Stimulated activated CD4-positive, alpha-beta T cell treated with anti-CD3 and anti-CD28 coated beads, Interleukin-2, amount 100 ng/mL, for 48 hours (primary cell): Measurements from ENCODE around the gene MBNL2.

ENCODE experiments used
- DNase-seq, 2 donors: peaks; one replicate each; pipeline ENCODE4 v3.0.0-alpha.2; 2020

The MBNL2 gene

DNA sequence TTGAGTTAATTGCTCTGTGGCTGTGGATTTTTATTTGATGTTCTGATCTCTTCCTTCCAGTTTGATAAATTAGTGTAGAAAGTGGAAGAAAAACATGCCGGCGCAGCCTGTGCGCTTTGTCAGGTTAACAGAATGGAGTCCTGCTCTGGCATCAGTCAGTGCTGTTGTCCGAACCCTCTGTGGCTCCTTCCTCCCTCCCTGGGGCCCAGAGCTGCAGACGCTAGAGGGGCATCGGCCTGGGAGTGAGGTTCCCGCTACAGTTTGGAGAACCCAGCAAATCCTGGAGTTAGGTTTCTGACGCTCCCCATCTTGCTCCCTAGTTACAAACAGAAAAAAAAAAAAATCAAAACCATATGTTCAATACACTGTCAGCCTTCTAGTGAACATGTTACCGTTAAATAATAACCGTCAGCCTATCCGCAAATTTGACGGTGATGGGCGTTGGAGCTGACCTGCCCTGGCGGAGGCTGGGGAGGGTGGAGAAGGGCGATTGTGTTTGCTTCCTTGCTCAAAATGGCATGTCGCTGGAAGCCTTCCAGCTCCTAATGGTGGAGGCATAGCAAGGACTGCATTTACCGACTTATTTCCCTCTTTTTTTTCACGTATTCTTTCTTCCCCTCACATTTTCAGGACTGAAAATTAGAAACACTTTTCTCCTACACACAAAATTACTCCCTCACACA, 13.6 kb downstream of the MBNL2 start:
- no peak for DNase-seq

DNA sequence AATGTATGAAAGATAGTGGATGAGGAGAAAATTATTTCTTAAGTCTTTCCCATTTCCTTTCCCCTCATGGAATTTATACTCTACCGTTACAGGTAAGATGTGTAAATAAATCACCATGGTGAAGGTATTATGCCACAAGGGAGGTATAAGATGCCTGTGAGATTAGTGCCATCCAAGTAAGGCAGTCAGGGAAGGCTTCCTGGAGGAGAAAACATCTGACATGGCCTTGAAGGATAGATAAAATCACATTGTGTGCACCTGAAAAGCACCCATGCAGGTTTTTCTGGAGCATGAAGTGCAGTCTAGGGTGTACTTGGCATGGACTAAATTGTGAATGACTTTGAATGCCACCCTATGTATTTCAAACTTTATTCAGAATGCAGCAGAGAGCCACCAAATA, 15.3 kb downstream of the MBNL2 start:
- no peak for DNase-seq

DNA sequence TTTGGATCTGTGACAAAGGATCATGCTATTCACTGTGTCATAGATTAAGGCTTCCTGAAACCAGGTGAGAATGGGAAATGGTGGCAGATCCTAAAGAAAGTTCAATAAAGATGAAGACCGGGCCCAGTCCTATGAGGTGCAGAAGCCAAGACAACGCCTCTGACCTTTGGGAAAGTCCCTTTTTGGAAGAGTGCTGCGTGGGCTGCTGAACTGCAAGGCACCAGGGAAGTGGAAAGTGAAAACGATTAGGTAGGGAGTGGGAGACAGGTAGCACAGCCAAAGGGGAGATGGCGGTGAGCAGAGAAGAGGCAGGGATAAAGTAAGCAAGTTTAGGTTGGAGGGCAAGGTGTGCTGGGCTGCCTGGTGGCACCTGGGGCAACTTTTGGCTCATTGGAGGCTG, 16.3 kb downstream of the MBNL2 start:
- no peak for DNase-seq

DNA sequence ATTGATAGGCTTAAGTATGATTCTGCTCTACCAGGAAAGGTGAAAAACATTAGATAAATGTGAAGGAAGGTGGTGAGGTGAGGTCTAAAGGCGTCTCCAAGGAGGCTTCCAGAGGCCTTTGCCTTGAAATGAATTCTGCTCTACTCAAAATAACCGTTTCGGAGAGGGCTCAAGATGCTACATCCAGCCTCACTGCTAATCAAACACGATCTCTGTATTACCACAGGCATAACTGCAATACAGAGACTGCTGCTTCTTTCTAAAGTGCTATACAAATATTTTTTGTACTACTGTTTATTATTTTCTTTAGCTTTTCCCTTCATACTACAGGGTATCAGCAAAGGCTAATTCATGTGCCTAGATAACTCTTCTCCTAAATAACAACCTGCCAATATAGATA, 16.8 kb downstream of the MBNL2 start:
- DNase-seq, result no peak

DNA sequence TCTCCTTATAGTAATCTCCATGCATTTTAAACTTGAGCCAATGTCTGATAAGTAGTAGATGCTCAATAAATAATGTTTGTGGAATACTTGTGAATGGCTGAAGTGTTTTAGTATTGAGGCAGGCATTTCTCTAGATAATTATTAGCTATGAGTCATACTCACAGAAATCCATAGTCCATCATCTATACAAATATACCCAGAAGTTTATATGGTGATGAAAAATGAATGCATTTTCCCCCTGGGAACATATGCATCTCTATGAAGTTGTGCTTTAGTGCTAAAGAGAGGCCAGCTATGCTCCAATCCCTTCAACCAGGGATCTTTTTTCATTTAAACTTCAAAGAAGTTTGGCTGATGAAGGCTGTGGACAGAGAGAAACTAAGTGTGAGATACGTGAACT, 17.2 kb downstream of the MBNL2 start:
- DNase-seq, result no peak

DNA sequence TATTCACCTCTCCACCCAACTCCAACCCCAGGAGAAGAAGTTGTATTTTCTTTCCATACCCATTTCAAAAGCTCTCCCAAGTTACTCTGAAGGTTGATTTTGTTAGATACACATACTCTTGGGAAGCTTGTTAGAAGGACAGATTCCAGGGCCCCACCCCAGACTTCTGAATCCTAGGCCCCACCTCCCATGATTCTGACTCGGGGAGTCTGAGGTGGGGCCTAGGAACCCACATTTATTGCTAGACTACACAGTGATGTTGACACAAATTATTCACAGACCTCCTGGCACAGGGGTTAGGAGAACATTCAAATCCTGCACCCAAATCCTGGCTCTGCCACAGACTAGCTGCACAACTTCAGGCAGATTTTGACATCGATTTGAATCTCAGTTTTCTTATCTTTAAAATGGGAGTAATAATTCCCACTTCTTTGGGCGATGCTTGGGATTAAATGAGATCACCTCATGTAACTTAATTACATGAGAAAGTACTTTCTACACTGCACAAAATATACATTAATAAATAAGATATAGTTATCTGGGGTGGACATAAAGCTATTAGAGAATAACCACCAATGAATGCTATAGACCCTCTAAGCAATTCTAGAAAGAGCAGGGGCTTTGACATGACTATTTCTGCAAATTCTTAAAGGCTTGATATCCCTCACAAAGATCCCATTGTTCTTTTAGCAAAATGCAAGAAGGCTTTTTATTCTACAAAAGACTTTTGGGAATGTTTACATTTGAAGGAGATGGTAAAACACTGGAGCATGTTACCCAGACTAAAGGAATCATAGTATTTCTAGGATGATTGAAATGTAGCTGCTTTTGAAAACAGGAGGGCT, 18.0 kb downstream of the MBNL2 start:
- DNase-seq, result no peak

DNA sequence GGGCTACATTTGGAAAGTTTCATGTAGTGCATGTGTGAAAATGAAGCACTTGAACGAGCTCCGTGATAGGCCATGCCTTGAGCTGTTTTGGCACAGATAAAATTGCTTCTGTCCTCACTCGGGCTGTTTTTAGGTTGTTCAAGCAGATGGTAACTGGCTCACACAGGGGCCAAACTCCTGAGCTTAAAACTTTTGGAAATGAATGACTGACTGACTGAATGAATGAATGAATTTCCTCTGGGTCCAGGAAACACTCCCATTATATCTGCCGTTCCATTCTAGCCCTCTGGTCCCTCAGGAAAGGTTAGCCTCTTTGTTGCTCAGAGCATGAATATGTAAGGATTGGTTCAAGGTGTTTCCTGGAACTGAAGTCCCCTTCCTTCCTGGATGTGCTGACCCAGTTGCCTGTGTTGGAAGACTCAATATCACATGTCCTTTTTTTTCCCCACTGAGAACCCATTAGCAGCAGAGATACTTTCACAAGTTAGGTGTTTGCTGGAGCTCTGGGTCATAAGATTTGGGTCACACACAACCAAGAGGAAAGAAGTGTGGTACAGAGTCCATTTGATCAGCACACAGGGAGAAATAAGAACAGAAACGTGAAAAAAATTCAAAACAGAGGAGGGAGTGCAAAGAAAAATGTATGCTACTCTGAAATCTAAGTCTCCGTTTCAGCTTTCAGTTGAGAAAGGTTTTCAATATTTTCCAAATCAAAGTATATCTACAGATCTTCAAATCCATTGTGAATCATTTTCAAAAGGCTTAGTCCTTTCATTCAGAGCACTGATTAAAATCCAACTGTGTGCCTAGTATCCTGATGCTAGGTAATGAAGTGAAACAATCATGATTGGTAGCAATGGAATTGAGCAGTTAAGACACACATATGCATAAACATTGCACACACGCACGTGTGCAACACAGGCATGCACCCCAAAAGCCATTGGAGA, 18.9 kb downstream of the MBNL2 start:
- DNase-seq, result no peak

DNA sequence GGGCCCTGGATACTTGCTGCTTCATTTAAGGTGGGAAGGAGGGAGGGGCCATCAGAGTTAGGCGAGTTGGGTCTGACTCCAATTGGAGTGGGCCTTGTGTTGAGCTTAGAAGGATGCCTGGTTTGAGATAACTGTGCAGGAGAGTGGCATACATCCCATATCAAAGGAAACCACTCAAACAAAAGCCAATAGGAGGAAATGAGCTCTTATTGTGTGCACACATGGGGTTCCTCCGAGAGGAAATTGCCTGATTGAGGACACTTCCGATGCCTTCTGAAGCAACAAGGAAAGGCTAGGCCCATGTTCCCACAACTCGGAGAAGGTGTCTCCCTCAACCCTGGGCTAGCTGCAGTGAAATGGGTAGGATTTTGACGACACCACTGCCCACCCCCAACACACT, 19.6 kb downstream of the MBNL2 start:
- no peak for DNase-seq

DNA sequence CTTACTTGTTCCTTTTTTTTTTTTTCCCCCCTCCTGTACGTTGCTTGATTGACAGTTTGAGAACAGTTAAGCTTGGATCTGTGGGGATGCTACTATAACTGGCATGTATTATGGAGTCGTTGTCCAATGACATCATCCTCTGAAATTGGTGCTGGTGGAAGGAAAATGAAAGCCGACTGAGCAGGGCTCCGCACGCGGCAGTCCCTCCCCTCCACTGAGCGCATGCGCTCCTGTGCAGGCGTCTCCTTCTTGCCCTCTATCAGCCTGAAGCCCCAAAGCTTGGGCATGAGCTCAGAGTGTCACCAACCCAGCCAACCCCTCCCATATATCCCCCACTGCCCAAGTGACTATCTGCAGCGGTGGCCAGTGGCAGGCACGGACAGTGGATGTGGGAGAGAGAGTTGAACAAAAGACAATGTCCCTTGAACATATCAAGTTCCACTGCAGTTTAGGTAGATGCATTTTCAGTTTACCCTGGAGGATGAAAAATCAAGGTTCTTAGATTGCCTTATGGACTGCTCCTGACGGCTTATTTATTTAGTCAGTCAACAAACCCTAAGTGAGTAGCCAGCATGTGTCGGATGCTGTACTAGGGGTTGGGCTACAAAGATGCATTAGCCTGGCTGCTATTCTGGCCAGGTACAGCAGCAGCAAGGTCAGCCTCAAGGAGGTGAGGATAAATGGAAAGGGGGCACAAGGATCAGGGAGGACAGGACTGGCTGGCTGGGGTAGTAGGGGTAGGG, 20.8 kb downstream of the MBNL2 start:
- no peak for DNase-seq

DNA sequence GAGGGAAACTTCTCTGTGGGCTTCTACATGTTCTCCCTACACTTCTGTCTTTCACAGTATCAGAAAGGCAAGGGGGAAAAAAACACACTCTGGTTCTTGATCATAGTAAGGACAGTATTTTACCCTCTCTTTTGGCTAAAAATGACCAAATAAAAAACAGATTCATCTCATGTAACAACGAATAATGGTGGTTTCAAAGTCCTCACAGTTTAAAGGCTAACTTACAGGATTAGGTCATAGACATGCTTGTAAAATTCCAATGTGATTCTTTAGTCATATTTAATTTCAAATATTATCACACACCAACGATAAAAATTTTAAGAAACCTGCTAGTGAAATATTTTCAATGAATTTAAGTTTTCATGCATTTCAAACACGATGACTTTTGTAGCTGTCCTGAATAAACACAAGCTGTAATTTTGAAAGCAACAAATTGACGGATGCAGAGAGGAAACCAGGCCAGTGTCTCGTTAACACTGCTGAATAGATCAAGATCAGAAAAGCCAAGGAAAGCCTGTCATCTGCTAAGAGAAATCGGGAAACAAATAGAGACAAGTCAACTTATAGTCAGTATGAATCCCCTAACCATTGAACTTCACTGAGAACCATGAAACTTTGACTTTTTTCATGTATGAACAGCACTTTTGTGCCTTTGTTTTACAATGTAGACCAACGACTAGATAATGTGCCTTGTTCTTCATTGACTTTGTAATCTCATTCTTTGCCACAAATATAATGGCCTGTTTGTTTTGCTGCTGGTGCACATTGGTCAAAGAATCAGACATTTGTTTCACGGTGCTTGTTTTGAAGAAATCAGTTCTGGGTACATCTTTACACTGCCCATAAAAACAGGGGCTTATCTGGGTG, 22.0 kb downstream of the MBNL2 start:
- no peak for DNase-seq

DNA sequence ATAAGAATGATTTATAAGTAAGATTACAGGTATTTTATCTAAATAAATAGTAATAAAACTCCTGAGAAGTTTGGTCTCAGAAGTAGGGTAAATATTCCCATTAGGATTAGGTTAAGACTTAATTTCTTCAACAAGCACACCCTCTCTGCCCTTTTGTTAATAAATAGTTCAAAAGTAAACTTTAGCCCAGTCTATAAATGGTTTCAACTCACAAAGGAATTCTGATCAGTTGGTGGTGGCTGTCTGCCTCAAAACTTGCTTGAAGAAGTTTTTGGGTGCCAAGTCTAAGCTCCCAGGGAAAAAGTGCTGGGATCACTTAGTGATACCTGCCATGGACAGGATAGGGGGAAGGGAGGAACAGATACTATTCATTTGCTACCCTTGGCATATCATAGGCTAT, 22.9 kb downstream of the MBNL2 start:
- DNase-seq, result no peak

DNA sequence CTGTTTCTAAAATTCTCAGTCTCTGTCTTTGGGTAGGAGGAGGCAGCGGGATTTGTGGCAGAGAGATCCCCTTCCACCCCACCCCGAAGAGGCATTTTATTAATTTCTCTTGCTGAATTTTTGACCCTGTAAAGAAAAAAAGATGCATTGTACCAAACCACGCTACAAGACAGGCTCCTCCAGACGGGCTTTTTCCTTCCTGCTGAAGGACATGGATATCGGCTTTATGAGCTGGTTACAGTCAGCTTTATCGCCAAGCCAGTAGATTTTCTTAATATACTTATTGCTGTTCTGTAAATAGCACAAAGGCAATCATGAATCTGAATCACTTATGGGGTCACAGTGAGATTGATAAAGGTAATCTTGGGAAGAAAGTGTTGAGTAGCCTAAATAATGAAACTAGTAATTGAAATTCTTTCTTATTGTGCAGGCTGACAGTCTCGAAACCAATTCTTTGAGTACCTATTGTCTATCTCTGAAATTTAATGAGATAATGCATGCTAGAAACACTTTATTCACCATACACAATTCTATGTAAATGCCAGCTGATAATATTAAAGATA, 24.5 kb downstream of the MBNL2 start:
- DNase-seq, result no peak

DNA sequence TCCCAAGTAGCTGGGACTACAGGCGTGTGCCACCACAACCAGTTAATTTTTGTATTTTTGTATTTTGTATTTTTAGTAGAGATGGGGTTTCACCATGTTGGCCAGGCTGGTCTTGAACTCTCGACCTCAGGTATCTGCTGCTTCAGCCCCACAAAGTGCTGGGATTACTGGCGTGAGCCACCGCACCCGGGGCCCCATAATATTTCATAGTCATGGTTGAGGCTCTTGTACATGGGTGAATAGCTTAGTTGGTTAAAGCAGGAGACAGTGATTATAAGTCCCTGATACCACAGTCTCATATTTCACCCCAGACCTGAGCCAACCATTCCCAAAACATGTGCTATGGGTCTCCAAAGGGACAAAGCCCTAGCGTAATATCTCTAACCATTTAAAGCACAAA, 26.1 kb downstream of the MBNL2 start:
- DNase-seq, result no peak

DNA sequence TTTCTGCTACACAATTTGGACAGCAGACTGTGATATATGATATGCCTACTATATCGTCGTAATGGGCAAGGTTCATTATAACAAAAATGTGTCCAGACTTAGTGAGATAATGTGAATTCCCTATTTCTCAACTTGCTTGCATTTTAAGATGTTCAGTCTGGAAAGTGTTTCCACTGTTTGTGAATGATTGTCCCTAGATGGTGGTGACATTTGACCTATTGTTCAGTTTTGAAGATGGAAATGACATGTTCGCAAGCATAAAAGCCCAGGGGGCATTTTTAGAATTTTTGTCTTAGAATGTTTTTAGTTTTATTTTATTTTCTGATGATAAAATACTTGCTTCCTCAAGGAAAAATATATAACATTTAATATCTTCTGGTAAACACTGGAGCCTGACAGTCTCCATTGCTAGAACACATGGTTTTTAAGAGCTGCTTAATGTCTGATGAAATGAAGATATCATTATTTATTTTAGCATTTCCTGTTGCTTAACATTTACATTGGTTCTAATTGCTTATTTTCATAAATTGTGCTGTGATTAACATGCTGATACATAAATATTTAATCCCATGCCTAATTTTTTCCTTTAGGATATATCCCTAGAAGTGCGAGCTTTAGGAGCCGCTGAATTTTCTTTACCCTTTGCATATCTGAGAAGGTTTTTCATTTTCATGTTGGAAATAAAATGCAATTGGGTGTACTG, 27.1 kb downstream of the MBNL2 start:
- no peak for DNase-seq

DNA sequence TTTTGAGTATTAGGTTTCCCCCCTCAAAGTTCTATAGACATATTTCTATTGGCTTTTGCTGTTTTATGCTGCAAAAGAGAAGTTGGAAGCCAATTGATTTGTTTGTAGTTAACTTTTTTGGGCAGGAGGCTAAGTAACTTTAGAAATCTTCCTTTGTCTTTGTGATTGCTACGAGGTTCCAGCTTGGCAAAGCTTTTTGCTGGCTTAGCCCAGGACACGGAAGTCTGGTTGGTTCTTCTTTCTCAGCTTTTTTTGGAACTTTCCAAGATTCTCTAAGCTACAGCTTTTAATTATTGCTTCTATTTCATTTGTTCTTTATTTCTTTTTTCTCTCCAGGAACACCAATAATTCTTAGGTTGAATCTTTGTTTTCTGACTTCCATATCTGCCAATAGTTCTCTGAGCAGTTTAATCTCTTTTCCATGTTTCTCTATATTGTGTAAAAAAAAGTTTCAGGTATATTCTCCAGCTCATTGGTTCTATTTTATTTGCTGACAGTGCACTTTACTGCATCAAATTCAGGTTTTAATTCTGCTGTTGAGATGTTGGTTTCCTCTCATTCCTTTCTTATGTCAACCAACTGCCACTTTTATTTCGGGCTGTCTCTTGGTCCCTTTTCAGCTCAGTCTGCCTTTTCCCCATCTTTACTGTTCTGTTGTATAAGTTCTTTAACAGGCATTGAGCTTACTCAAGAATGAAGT, 27.8 kb downstream of the MBNL2 start:
- no peak for DNase-seq

DNA sequence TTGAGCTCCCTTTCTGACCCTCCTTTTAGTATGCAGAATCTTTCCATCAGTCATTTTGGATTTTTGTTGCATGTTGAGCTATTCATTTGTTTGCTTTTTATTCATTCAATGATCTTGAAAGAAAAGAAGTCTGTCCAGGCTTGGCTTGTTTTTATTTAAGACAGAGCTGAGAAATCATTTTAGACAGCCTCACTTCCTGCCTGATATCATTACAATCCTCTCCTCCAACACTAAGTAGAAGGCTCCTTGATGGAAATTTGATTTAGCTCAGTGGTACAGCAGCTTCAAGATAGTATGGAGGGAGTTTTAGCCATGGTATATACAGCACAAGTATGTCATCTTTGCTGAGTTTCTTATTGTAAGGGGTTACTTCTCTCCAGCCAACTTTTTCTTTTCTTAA, 28.4 kb downstream of the MBNL2 start:
- DNase-seq, result no peak

DNA sequence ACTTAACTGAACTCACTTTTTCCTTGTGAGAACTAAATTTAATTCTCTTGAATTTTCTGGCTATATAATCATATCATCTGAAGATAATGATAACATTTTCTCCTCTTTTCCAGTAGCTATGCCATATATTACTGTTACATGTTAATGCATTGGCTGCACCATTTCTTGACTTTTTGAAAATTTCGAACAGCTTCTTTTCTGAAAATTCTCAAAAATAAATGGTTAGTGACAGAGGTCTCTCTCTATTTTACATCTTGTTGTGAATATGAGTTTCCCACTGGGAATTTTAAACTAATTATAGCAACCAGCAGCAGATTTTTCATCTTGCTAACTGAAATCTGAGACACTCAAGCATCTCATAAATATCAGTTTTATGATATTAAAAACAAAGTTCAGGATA, 30.6 kb downstream of the MBNL2 start:
- no peak for DNase-seq

DNA sequence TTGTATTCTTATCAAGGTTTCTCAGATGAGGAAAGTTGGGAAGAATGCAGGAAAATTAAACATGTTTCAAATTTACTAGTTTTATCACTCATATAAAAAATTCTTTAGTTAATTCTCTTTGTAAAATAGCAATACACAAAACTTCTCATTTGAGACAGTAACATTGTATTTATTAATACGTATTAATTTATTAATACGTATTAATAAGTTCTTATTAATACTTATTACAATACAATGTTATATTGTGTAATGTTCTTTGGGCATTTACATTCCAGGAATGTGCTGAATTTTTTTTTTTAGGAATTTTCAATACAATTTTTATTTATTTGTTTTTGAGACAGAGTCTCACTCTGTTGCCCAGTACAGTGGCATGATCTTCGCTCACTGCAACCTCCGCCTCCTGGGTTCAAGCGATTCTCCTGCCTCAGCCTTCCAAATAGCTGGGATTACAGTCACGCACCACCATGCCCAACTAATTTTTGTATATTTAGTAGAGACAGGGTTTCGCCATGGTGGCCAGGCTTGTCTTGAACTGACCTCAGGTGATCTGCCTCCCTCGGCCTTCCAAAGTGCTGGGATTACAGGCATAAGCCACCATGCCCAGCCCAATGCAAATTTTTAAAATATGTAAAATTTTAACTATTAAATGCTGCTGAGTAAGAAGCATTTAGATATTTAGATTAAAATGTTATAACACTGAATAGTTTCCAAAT, 31.6 kb downstream of the MBNL2 start:
- no peak for DNase-seq

DNA sequence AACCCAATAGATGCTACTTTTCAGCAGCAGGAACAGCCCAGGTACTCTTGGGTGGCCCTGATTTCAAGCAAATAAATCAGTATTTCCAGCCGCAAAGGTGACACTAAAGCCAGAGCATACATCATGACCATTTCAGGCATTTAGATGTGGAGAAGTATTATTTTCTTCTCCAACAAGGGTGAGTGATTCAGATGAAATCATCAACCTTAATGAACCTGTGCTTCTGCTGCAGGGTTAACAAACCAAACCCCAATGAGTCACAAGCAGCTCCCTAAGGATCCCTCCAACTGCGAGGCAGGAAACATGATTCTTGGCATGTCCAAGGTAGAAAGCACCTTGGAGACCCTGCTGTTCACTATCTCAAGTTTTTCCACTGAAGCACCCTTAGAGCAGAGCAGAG, 32.7 kb downstream of the MBNL2 start:
- no peak for DNase-seq
